Trophoblast cell (in vitro differentiated cells and primary cell): Measurements from ENCODE around the gene PURB.
A peak's percentile ranks its signal among the peaks of the same experiment; 100 is the strongest.

Experiments
- DNase-seq, 2 donors: peaks; one replicate each; pipeline ENCODE4 v3.0.0-alpha.2; 2016
- H2AFZ ChIP-seq: 2 replicates; pipeline ENCODE4 v1.6.1; 2013; ENCODE audit warnings: low read length, moderate library complexity, mild to moderate bottlenecking; ENCODE audit not compliant: insufficient read depth, poor library complexity
- H2AK5ac ChIP-seq: 2 replicates; pipeline ENCODE4 v1.6.1; 2013; ENCODE audit warnings: mild to moderate bottlenecking, low read length
- H2BK120ac ChIP-seq: 2 replicates; pipeline ENCODE4 v1.6.1; 2013; ENCODE audit warnings: low read length, mild to moderate bottlenecking, moderate library complexity; ENCODE audit not compliant: insufficient read depth, poor library complexity
- H2BK12ac ChIP-seq: 2 replicates; pipeline ENCODE4 v1.6.1; 2013; ENCODE audit warnings: mild to moderate bottlenecking, low read length, moderate library complexity
- H2BK5ac ChIP-seq: 2 replicates; pipeline ENCODE4 v1.6.1; 2013; ENCODE audit warnings: low read length, low read depth, moderate library complexity, mild to moderate bottlenecking; ENCODE audit not compliant: poor library complexity
- H3K14ac ChIP-seq: 2 replicates; pipeline ENCODE4 v1.6.1; 2013; ENCODE audit warnings: mild to moderate bottlenecking, low read length
- H3K18ac ChIP-seq: 2 replicates; pipeline ENCODE4 v1.6.1; 2013; ENCODE audit warnings: mild to moderate bottlenecking, low read length
- H3K23ac ChIP-seq: 2 replicates; pipeline ENCODE4 v1.6.1; 2013; ENCODE audit warnings: low read length
- H3K27ac ChIP-seq: 2 replicates; pipeline ENCODE4 v1.5.1; 2013; ENCODE audit warnings: low read depth, mild to moderate bottlenecking, inconsistent platforms, low read length, moderate library complexity
- H3K27me3 ChIP-seq: 2 replicates; pipeline ENCODE4 v1.6.1; 2013; ENCODE audit warnings: inconsistent platforms, mild to moderate bottlenecking, low read length, moderate library complexity; ENCODE audit not compliant: insufficient read depth
- H3K36me3 ChIP-seq, 2 experiments: 1 replicate in 1 of 2; 2 replicates in 1 of 2; pipeline ENCODE4 v1.6.1; 2013; ENCODE audit warnings: low read length in 2 of 2, mild to moderate bottlenecking in 2 of 2, moderate library complexity in 1 of 2; ENCODE audit not compliant: insufficient read depth in 2 of 2, control insufficient read depth in 1 of 2
- H3K4ac ChIP-seq: 2 replicates; pipeline ENCODE4 v1.6.1; 2013; ENCODE audit warnings: low read depth, mild to moderate bottlenecking, low read length, moderate library complexity
- H3K4me1 ChIP-seq, 2 experiments: 1 replicate in 1 of 2; 2 replicates in 1 of 2; pipeline ENCODE4 v1.6.1; 2013; ENCODE audit warnings: low read length in 2 of 2, mild to moderate bottlenecking in 2 of 2, moderate library complexity in 1 of 2; ENCODE audit not compliant: insufficient read depth in 2 of 2, control insufficient read depth in 1 of 2
- H3K4me2 ChIP-seq: 2 replicates; pipeline ENCODE4 v1.6.1; 2013; ENCODE audit warnings: inconsistent platforms, mild to moderate bottlenecking, low read length, moderate library complexity
- H3K4me3 ChIP-seq: 2 replicates; pipeline ENCODE4 v1.5.1; 2013; ENCODE audit warnings: mild to moderate bottlenecking, low read depth, low read length, inconsistent platforms
- H3K79me1 ChIP-seq: one replicate; pipeline ENCODE4 v1.6.1; 2013; ENCODE audit warnings: low read length
- H3K79me2 ChIP-seq: 2 replicates; pipeline ENCODE4 v1.6.1; 2013; ENCODE audit warnings: low read length, mild to moderate bottlenecking; ENCODE audit not compliant: control insufficient read depth, insufficient read depth, poor library complexity
- H3K9ac ChIP-seq: 2 replicates; pipeline ENCODE4 v1.6.1; 2013; ENCODE audit warnings: mild to moderate bottlenecking, low read length
- H3K9me3 ChIP-seq: 2 replicates; pipeline ENCODE4 v1.6.1; 2013; ENCODE audit warnings: low read depth, mild to moderate bottlenecking, control low read depth, inconsistent platforms, low read length; ENCODE audit not compliant: insufficient read depth
- H4K12ac ChIP-seq: 2 replicates; pipeline ENCODE4 v1.6.1; 2013; ENCODE audit warnings: low read depth, mild to moderate bottlenecking, low read length, moderate library complexity
- H4K8ac ChIP-seq: 2 replicates; pipeline ENCODE4 v1.6.1; 2013; ENCODE audit warnings: low read depth, mild to moderate bottlenecking, low read length, moderate library complexity
- H4K91ac ChIP-seq: one replicate; pipeline ENCODE4 v1.6.1; 2013; ENCODE audit warnings: low read depth, mild to moderate bottlenecking, low read length, moderate library complexity
- WGBS: extraction: QIAGEN DNeasy Blood & Tissue Kit; methylation state at CpG from one replicate; pipeline ENCODE4 v1.1.7; 2013; ENCODE audit warnings: missing lambda C conversion rate; ENCODE audit not compliant: insufficient read length, insufficient coverage; ENCODE audit errors: extremely low coverage; 5-methylcytosine and 5-hydroxymethylcytosine counted together

PURB gene

GRCh38 chr7:44922351-44922694 lies 37.0 kb upstream of the PURB start:
- no peak for DNase-seq
- no peak overlapping the region for H4K12ac ChIP-seq
- H2AK5ac ChIP-seq = no peak overlapping the region
- no peak overlapping the region for H2AFZ ChIP-seq
- no peak overlapping the region for H2BK5ac ChIP-seq
- no peaks in the 10 kb centered on the region for H3K79me1 ChIP-seq
- H3K4me1 ChIP-seq = no peaks in the 10 kb centered on the region
- H3K27ac ChIP-seq = no peak overlapping the region
- no peak overlapping the region for H4K8ac ChIP-seq
- no peak overlapping the region for H2BK12ac ChIP-seq
- H3K14ac ChIP-seq = no peak overlapping the region
- no peak overlapping the region for H3K4ac ChIP-seq
- H2BK120ac ChIP-seq = no peak overlapping the region
- H3K27me3 ChIP-seq = no peaks in the 10 kb centered on the region
- H3K4me2 ChIP-seq = no peak overlapping the region
- H3K9ac ChIP-seq = no peak overlapping the region
- H4K91ac ChIP-seq = no peak overlapping the region
- H3K18ac ChIP-seq = no peak overlapping the region
- no CpG with 5 or more reads among the region's 8 CpGs for WGBS
- H3K4me3 ChIP-seq = no peak overlapping the region
- peaks cover 2% of the 10 kb centered on the region for H3K9me3 ChIP-seq
- H3K36me3 ChIP-seq = no peaks in the 10 kb centered on the region
- no peaks in the 10 kb centered on the region for H3K79me2 ChIP-seq
- H3K23ac ChIP-seq = no peak overlapping the region

- DNase-seq = peak; percentile 58 to 85
- Histone ChIP-seq H4K12ac (no peak overlapping the region), H3K4ac (no peak overlapping the region)
Observed at GRCh38 chr7:44921607-44922350, 36.4 kb upstream of the PURB start.

GRCh38 chr7:44920119-44920518 lies 34.8 kb upstream of the PURB start:
- DNase-seq = no peak
- Histone ChIP-seq H4K91ac (no peak overlapping the region), H3K79me2 (no peaks in the 10 kb centered on the region), H3K27ac (no peak overlapping the region), H3K79me1 (no peaks in the 10 kb centered on the region), H2BK12ac (no peak overlapping the region), H2AK5ac (no peak overlapping the region), H2AFZ (no peak overlapping the region), H3K4me2 (no peak overlapping the region), H3K4ac (no peak overlapping the region), H3K36me3 (no peaks in the 10 kb centered on the region), H3K14ac (no peak overlapping the region), H3K4me1 (no peaks in the 10 kb centered on the region), H3K27me3 (no peaks in the 10 kb centered on the region), H4K8ac (no peak overlapping the region), H3K9ac (no peak overlapping the region), H3K4me3 (no peak overlapping the region), H3K9me3 (peaks cover 2% of the 10 kb centered on the region), H3K18ac (no peak overlapping the region), H3K23ac (no peak overlapping the region), H2BK120ac (no peak overlapping the region), H2BK5ac (no peak overlapping the region), H4K12ac (no peak overlapping the region)
- WGBS = no CpG with 5 or more reads among the region's 3 CpGs

More at GRCh38 chr7:44921607-44922350, 36.4 kb upstream of the PURB start:
- Histone ChIP-seq H3K14ac (no peak overlapping the region), H3K79me2 (no peaks in the 10 kb centered on the region), H3K9me3 (peaks cover 2% of the 10 kb centered on the region), H3K36me3 (no peaks in the 10 kb centered on the region), H2AFZ (no peak overlapping the region), H2BK5ac (no peak overlapping the region), H3K23ac (no peak overlapping the region), H3K4me2 (no peak overlapping the region), H3K79me1 (no peaks in the 10 kb centered on the region), H3K4me1 (no peaks in the 10 kb centered on the region), H3K9ac (no peak overlapping the region), H2BK120ac (no peak overlapping the region), H3K18ac (no peak overlapping the region), H3K4me3 (no peak overlapping the region), H4K8ac (no peak overlapping the region), H4K91ac (no peak overlapping the region), H2BK12ac (no peak overlapping the region), H2AK5ac (no peak overlapping the region), H3K27ac (no peak overlapping the region), H3K27me3 (no peaks in the 10 kb centered on the region)
- no CpG with 5 or more reads among the region's 14 CpGs for WGBS

- no peak overlapping the region for H4K12ac ChIP-seq
- H3K4ac ChIP-seq = no peak overlapping the region
- H3K14ac ChIP-seq = no peak overlapping the region
- no peaks in the 10 kb centered on the region for H3K79me2 ChIP-seq
- no peaks in the 10 kb centered on the region for H3K79me1 ChIP-seq
- no peaks in the 10 kb centered on the region for H3K4me1 ChIP-seq
- no peak overlapping the region for H2BK5ac ChIP-seq
- peaks cover 2% of the 10 kb centered on the region for H3K9me3 ChIP-seq
- H2AK5ac ChIP-seq = no peak overlapping the region
- H4K8ac ChIP-seq = no peak overlapping the region
- no peak overlapping the region for H4K91ac ChIP-seq
- no peak overlapping the region for H3K23ac ChIP-seq
- no peak overlapping the region for H2BK120ac ChIP-seq
- no peaks in the 10 kb centered on the region for H3K36me3 ChIP-seq
- no peak overlapping the region for H3K18ac ChIP-seq
- H3K27ac ChIP-seq = no peak overlapping the region
- no peak overlapping the region for H3K4me2 ChIP-seq
- no peaks in the 10 kb centered on the region for H3K27me3 ChIP-seq
- no peak overlapping the region for H2AFZ ChIP-seq
- no peak overlapping the region for H3K4me3 ChIP-seq
- DNase-seq = no peak
- no peak overlapping the region for H3K9ac ChIP-seq
- H2BK12ac ChIP-seq = no peak overlapping the region
Observed at GRCh38 chr7:44918029-44918428, 32.7 kb upstream of the PURB start.
